K562 treated with DMSO at 1 percent for 24 hours (cell line): ENCODE data around the gene SOX11. TPM values are rescaled to one million over a fixed set of nuclear protein-coding genes. Genes with fewer than 3 reads are reported as not detected.

Experiments
- total RNA-seq: library from RNA; unstranded; fragments of 300-600 nt; gene quantifications from 2 replicates; pipeline ENCODE4 v1.2.3, GENCODE V29; 2022; ENCODE audit warnings: low read depth; ENCODE audit not compliant: insufficient read depth

Gene SOX11
- total RNA-seq, result not detected in 2 replicates

DNA sequence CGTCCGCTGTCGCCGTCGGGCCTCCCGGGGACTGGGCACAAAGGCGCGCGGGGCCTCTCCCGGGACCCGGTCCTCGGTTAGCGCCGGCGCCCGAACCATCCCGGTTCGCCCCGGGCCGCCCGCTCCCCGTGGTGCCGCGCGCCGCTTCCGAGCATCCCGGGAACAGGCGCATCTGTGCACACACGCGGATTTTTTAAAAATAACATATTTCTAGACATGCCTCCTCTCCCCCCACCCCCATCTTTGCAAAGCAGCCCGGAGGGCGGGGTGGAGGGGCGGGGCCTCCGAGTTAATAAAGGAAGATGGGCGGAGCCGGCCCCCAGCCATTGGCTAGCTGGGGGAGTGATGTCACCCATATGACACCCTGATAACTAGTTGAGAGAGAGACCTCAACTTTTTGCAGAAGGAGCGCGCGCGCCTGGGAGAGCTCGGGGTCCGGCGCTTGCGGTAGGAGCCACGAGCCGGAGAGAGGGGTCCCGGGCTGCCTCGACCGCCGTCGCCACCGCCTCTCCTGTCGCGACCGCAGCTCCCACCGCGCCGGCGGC lies at the start of gene SOX11:
Gene SOX11, plus strand, starts transcription at position 400 of the 545 bp plus-strand sequence. CDS start 338 bp downstream, outside the sequence.

